ENCODE data around the gene CDC7. TPM values are rescaled to one million over a fixed set of nuclear protein-coding genes. Genes with fewer than 3 reads are reported as not detected.
"Not testable (repeated sequence)": the region's sequence is repeated elsewhere in the genome, so short reads cannot be mapped to it uniquely, and the experiment has no call there.

Gene CDC7
- polyA plus RNA-seq, 1 of the 3 experiments (the other 2 are of a cell fraction), result 2.6 TPM

DNA sequence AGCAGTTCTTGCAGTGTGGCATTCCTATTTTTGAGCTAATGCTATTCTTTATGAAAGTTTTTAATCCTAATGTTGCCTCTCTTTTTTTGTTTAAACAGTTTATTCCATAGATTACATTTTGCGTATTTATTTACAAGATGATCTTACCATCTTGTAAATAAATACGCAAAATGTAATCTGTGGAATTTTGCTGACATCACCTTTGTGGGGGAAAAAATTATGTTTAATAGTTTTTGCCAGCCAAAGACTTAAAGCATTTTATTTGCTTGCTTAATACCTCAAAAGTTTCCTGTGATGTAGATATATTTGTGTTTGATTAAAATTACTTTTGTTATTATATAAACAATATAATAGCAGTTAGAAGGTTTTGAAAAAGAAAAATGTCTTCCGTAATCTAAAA lies 15.3 kb downstream of the CDC7 start:
- ChIA-PET CTCF (no interaction called here), POLR2A (no interaction called here)
- 97% methylated on average over 3 of the region's 3 CpGs for WGBS (ENCODE audit: low lambda C conversion rate)

DNA sequence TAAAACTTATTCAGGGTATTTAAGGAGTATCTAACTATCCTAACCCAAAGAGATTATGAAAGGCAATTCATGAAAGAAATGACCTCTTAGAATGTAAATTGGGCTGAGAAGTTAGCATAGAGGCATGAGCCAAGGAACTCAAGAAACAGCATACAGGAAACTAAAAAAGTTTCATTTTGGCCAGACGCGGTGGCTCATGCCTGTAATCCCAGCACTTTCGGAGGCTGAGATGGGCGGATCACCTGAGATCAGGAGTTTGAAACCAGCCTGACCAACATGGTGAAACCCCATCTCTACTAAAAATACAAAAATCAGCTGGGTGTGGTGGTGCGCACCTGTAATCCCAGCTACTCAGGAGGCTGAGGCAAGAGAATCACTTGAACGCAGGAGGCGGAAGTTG lies 16.0 kb downstream of the CDC7 start:
- 98% methylated on average over 7 of the region's 7 CpGs for WGBS (ENCODE audit: low lambda C conversion rate)
- H3F3A ChIP-seq (replicated peaks; ENCODE audit: insufficient read depth); H3K4me3 ChIP-seq (ENCODE audit: low read depth in 2 of 2, low read length in 1 of 2); CTCF ChIA-PET; H3K4me2 ChIP-seq; H3K27ac ChIP-seq (ENCODE audit: low read depth in 2 of 2, low read length in 1 of 2); H2AFZ ChIP-seq (ENCODE audit: low read depth); H3K9ac ChIP-seq; H3K9me2 ChIP-seq; H3K4me1 ChIP-seq (ENCODE audit: control insufficient read depth in 1 of 2, insufficient read depth in 2 of 2, low read depth in 1 of 2, low read length in 1 of 2); DNase-seq; H4K20me1 ChIP-seq (ENCODE audit: insufficient read depth); POLR2A ChIA-PET; H3K79me2 ChIP-seq (ENCODE audit: insufficient read depth); H3K9me3 ChIP-seq; H3K27me3 ChIP-seq (ENCODE audit: insufficient read depth): not testable (repeated sequence)
- peaks cover 0 to 28% of the 10 kb centered on the region in 2 experiments for H3K36me3 ChIP-seq (replicated peaks in 1 of 2; ENCODE audit: control insufficient read depth in 1 of 2, insufficient read depth in 2 of 2, low read length in 1 of 2)

More for the DNA sequence above, 15.3 kb downstream of the CDC7 start:
- DNase-seq, result no peak
- no peaks in the 10 kb centered on the region for H3K9me3 ChIP-seq
- no peak overlapping the region for H3K9ac ChIP-seq
- no peak overlapping the region for H3K27ac ChIP-seq (ENCODE audit: low read depth in 2 of 2, low read length in 1 of 2)
- H3K4me3 ChIP-seq (ENCODE audit: low read depth in 2 of 2, low read length in 1 of 2), result no peak overlapping the region
- H3K27me3 ChIP-seq (ENCODE audit: insufficient read depth), result no peaks in the 10 kb centered on the region
- H3F3A ChIP-seq (replicated peaks; ENCODE audit: insufficient read depth), result no peaks in the 10 kb centered on the region
- H3K4me2 ChIP-seq, result no peak overlapping the region
- no peaks in the 10 kb centered on the region for H4K20me1 ChIP-seq (ENCODE audit: insufficient read depth)
- no peak overlapping the region for H2AFZ ChIP-seq (ENCODE audit: low read depth)
- no peaks in the 10 kb centered on the region for H3K79me2 ChIP-seq (ENCODE audit: insufficient read depth)
- peaks cover 0 to 28% of the 10 kb centered on the region in 2 experiments for H3K36me3 ChIP-seq (replicated peaks in 1 of 2; ENCODE audit: control insufficient read depth in 1 of 2, insufficient read depth in 2 of 2, low read length in 1 of 2)
- H3K4me1 ChIP-seq (ENCODE audit: control insufficient read depth in 1 of 2, insufficient read depth in 2 of 2, low read depth in 1 of 2, low read length in 1 of 2), result no peaks in the 10 kb centered on the region
- no peak for TF ChIP-seq RAD21 (IDR thresholded peaks at IDR 0.05; ENCODE audit: low read length)
- TF ChIP-seq, protein P1, sequence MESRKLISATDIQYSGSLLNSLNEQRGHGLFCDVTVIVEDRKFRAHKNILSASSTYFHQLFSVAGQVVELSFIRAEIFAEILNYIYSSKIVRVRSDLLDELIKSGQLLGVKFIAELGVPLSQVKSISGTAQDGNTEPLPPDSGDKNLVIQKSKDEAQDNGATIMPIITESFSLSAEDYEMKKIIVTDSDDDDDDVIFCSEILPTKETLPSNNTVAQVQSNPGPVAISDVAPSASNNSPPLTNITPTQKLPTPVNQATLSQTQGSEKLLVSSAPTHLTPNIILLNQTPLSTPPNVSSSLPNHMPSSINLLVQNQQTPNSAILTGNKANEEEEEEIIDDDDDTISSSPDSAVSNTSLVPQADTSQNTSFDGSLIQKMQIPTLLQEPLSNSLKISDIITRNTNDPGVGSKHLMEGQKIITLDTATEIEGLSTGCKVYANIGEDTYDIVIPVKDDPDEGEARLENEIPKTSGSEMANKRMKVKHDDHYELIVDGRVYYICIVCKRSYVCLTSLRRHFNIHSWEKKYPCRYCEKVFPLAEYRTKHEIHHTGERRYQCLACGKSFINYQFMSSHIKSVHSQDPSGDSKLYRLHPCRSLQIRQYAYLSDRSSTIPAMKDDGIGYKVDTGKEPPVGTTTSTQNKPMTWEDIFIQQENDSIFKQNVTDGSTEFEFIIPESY (IDR thresholded peaks at IDR 0.05; ENCODE audit: borderline replicate concordance, low read depth), result no peak
- TF ChIP-seq MXI1 (IDR thresholded peaks at IDR 0.05; ENCODE audit: low read depth, low read length), result no peak
- TF ChIP-seq, protein P2, sequence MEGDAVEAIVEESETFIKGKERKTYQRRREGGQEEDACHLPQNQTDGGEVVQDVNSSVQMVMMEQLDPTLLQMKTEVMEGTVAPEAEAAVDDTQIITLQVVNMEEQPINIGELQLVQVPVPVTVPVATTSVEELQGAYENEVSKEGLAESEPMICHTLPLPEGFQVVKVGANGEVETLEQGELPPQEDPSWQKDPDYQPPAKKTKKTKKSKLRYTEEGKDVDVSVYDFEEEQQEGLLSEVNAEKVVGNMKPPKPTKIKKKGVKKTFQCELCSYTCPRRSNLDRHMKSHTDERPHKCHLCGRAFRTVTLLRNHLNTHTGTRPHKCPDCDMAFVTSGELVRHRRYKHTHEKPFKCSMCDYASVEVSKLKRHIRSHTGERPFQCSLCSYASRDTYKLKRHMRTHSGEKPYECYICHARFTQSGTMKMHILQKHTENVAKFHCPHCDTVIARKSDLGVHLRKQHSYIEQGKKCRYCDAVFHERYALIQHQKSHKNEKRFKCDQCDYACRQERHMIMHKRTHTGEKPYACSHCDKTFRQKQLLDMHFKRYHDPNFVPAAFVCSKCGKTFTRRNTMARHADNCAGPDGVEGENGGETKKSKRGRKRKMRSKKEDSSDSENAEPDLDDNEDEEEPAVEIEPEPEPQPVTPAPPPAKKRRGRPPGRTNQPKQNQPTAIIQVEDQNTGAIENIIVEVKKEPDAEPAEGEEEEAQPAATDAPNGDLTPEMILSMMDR (IDR thresholded peaks at IDR 0.05), result no peak
- no peaks in the 10 kb centered on the region for H3K9me2 ChIP-seq

DNA sequence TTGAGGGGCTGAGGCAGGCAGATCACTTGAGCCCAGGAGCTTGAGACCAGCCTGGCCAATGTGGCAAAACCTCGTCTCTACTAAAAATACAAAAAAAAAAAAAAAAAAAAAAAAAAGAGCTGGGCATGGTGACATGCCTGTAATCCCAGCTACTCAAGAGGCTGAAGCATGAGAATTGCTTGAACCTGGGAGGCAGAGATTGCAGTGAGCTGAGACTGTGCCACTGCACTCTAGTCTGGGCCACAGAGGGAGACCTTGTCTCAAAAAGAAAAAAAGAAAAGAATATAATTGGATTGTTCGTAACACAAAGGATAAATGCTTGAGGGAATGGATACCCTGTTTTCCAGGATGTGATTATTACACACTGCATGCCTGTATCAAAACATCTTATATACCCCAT lies 18.5 kb downstream of the CDC7 start:
- WGBS (ENCODE audit: low lambda C conversion rate), result 90% methylated on average over 2 of the region's 2 CpGs
- not testable (repeated sequence) for H3K9me2 ChIP-seq; H3F3A ChIP-seq (replicated peaks; ENCODE audit: insufficient read depth); H3K9me3 ChIP-seq; H3K4me2 ChIP-seq; H3K4me3 ChIP-seq (ENCODE audit: low read depth in 2 of 2, low read length in 1 of 2); H3K27me3 ChIP-seq (ENCODE audit: insufficient read depth); H2AFZ ChIP-seq (ENCODE audit: low read depth); DNase-seq; H3K9ac ChIP-seq; H3K4me1 ChIP-seq (ENCODE audit: control insufficient read depth in 1 of 2, insufficient read depth in 2 of 2, low read depth in 1 of 2, low read length in 1 of 2); H3K27ac ChIP-seq (ENCODE audit: low read depth in 2 of 2, low read length in 1 of 2); H3K79me2 ChIP-seq (ENCODE audit: insufficient read depth); H4K20me1 ChIP-seq (ENCODE audit: insufficient read depth)
- peaks cover 0 to 12% of the 10 kb centered on the region in 2 experiments for H3K36me3 ChIP-seq (replicated peaks in 1 of 2; ENCODE audit: control insufficient read depth in 1 of 2, insufficient read depth in 2 of 2, low read length in 1 of 2)
- ChIA-PET POLR2A (interaction anchor here (0.6 kb wide), 1 partner anchor 248 kb away, joined by 3 read pairs; no protein-coding TSS in a partner anchor), CTCF (interaction anchor here (1.0 to 1.5 kb wide), 3 partner anchors 12 to 236 kb away, joined by 3 to 4 read pairs (median 3); no protein-coding TSS in a partner anchor)

Data from SK-N-SH (cell line).